ENCODE measurements around the gene CIROP.

CIROP gene

DNA sequence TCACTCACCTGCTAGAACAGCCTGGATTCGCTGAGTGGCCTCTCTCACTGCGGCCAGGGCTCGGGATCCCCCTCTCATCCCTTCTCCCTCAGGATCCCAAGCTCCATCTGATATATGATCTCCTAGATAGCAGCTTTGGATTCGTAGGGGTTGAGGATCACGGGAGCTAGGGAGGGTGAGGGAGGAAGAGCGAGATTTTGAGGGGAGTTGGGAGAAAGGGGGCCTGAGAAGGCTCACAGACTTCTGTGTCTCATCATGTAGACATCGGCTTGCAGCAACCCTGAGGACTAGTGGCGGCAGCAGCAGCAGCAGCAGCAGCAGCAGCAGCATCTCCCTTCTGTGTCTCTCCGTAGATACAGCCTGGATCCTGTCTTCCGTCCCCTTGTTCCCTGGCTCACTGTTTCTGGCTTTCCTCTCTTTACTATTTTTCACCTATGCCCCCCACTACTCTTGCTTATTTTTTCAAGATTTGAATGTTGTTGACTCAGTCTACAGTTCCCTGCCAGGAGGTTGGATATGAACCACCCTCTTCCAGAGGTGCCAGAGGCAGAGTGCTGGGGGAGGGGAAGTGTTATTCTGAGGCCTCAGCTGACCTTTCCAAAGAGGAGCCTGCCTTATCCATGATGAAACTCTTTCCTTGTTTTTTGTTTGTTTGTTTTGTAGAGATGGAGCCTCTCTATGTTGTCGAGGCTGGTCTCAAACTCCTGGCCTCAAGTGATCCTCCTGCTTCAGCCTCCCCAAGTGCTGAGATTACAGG is at the start of gene CIROP:
TSS of gene CIROP (minus strand) at position 399 of the 757 bp plus-strand sequence. CDS start at position 330, 69 bp downstream.
- DNase-seq: no peak
- Mint-ChIP-seq H3K27ac (no peak within 1 kb of the TSS), H3K9me3 (no peaks in the 10 kb centered on the region), H3K4me1 (peaks cover 10 to 15% of the 10 kb centered on the region in 2 donors), H3K4me3 (no peak within 1 kb of the TSS), H3K36me3 (peaks cover 3% of the 10 kb centered on the region in 2 donors), H3K27me3 (no peaks in the 10 kb centered on the region)
- no peak for ATAC-seq (replicated peaks)

GRCh38 chr14:23153851-23154796 is 49.3 kb upstream of the CIROP start:
- H3K27me3 Mint-ChIP-seq: peaks cover 15 to 39% of the 10 kb centered on the region in 2 donors
- H3K4me1 Mint-ChIP-seq: peaks cover 0 to 3% of the 10 kb centered on the region in 2 donors
- no peak for ATAC-seq (replicated peaks)
- no peak overlapping the region for H3K4me3 Mint-ChIP-seq
- H3K36me3 Mint-ChIP-seq: no peaks in the 10 kb centered on the region
- DNase-seq: no peak
- H3K27ac Mint-ChIP-seq: no peak overlapping the region
- no peaks in the 10 kb centered on the region for H3K9me3 Mint-ChIP-seq

DNA sequence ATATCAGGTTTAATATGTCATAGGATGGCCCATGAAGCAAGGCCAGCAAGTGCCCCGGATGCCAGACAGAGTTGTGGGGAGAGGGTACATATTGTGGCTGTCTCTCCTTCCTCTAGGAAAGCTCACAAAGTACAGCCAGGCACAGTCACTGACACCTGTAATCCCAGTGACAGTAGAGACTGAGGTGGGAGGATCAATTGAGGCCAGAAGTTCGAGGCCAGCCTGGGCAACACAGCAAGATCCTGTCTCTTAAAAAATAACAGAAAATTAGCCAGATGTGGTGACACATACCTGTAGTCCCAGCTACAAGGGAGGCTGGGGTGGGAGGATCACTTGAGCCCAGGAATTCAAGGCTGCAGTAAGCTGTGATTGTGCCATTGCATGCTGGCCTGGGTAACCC is 46.6 kb upstream of the CIROP start:
- Mint-ChIP-seq H3K27ac (no peak overlapping the region), H3K9me3 (peaks cover 3 to 5% of the 10 kb centered on the region in 2 donors)
- DNase-seq: no peak

GRCh38 chr14:23149745-23150144 is 45.0 kb upstream of the CIROP start:
- peaks cover 7 to 30% of the 10 kb centered on the region in 2 donors for H3K4me1 Mint-ChIP-seq
- peaks cover 20 to 32% of the 10 kb centered on the region in 2 donors for H3K27me3 Mint-ChIP-seq
- peaks cover 3 to 5% of the 10 kb centered on the region in 2 donors for H3K9me3 Mint-ChIP-seq
- no peaks in the 10 kb centered on the region for H3K36me3 Mint-ChIP-seq
- ATAC-seq (replicated peaks) (no peak), DNase-seq (no peak)
- H3K27ac Mint-ChIP-seq: no peak overlapping the region
- no peak overlapping the region for H3K4me3 Mint-ChIP-seq

More for the DNA sequence above, 46.6 kb upstream of the CIROP start:
- H3K4me1 Mint-ChIP-seq: peaks cover 7 to 23% of the 10 kb centered on the region in 2 donors
- H3K27me3 Mint-ChIP-seq: peaks cover 16 to 32% of the 10 kb centered on the region in 2 donors
- ATAC-seq (replicated peaks): no peak
- no peaks in the 10 kb centered on the region for H3K36me3 Mint-ChIP-seq
- no peak overlapping the region for H3K4me3 Mint-ChIP-seq

DNA sequence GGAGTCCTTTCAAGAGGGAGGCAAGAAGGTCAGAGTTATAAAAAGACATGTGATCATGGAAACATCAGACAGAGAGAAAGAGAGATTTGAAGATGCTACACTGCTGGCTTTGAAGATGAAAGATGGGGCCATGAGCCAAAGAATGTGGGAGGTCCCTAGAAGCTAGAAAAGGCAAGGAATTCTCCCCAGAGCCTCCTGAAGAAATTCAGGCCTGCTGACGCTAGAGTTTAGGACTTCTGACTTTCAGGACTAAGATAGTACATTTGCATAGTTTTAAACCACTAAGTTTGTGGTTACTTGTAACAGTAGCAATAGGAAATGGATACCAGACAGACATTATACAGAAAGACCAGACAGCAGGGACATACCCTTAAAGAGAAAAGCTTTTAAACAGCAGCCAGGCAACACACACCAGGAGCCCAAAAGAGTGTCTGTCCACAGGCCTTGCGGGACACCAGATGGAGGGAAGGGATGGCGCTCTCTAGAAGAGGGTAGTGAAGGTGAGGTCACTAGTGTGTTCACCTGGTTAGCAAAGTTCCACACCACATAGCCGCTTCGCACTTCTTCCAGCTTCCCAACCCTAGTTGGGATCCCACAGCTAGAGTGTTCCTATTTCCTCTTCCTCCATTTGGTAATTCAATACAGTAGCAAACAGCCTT is 43.9 kb upstream of the CIROP start:
- Mint-ChIP-seq H3K27ac (no peak overlapping the region), H3K4me3 (no peak overlapping the region), H3K27me3 (peaks cover 18 to 29% of the 10 kb centered on the region in 2 donors), H3K4me1 (peaks cover 7 to 30% of the 10 kb centered on the region in 2 donors), H3K36me3 (no peaks in the 10 kb centered on the region), H3K9me3 (peaks cover 3 to 5% of the 10 kb centered on the region in 2 donors)
- ATAC-seq (replicated peaks) (no peak), DNase-seq (no peak)

- peaks cover 3 to 5% of the 10 kb centered on the region in 2 donors for H3K9me3 Mint-ChIP-seq
- peaks cover 12 to 18% of the 10 kb centered on the region in 2 donors for H3K27me3 Mint-ChIP-seq
- H3K27ac Mint-ChIP-seq: no peak overlapping the region
- H3K4me3 Mint-ChIP-seq: no peak overlapping the region
- peaks cover 7 to 30% of the 10 kb centered on the region in 2 donors for H3K4me1 Mint-ChIP-seq
- no peak for DNase-seq
- H3K36me3 Mint-ChIP-seq: no peaks in the 10 kb centered on the region
- no peak for ATAC-seq (replicated peaks)
Observed at GRCh38 chr14:23147676-23148075, 42.9 kb upstream of the CIROP start.

DNA sequence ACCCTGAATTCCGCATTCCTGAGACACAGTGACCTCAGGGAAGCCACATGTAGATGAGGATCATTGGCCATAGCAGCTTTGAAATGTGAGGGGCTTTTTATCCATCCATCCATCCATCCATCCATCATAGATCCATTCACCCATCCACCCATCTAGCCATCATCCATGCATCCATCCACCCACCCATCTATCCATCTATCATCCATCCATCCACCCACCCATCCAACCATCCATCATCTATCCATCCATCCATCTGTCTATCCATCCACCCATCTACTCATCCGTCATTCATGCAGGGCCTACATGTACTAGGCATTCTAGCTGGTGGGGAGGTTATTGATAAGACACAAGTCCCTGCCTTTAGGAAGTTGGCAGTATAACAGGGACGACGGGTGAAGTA is 42.2 kb upstream of the CIROP start:
- Mint-ChIP-seq H3K9me3 (peaks cover 3 to 5% of the 10 kb centered on the region in 2 donors), H3K27me3 (peaks cover 12 to 17% of the 10 kb centered on the region in 2 donors), H3K4me3 (no peak overlapping the region), H3K36me3 (no peaks in the 10 kb centered on the region), H3K27ac (no peak overlapping the region), H3K4me1 (peaks cover 7 to 30% of the 10 kb centered on the region in 2 donors)
- DNase-seq (no peak), ATAC-seq (replicated peaks) (no peak)

GRCh38 chr14:23146351-23146910 is 41.6 kb upstream of the CIROP start:
- Mint-ChIP-seq H3K27ac (no peak overlapping the region), H3K4me1 (peaks cover 7 to 30% of the 10 kb centered on the region in 2 donors), H3K9me3 (peaks cover 3 to 5% of the 10 kb centered on the region in 2 donors), H3K36me3 (no peaks in the 10 kb centered on the region), H3K4me3 (no peak overlapping the region), H3K27me3 (peaks cover 12 to 17% of the 10 kb centered on the region in 2 donors)
- no peak for DNase-seq
- ATAC-seq (replicated peaks): peak; percentile 82 to 84

GRCh38 chr14:23145794-23146350 is 41.1 kb upstream of the CIROP start:
- H3K27me3 Mint-ChIP-seq: peaks cover 12 to 17% of the 10 kb centered on the region in 2 donors
- no peak for DNase-seq

GRCh38 chr14:23143911-23144310 is 39.1 kb upstream of the CIROP start:
- ATAC-seq (replicated peaks): no peak
- no peaks in the 10 kb centered on the region for H3K36me3 Mint-ChIP-seq
- no peak overlapping the region for H3K27ac Mint-ChIP-seq
- peaks cover 7 to 24% of the 10 kb centered on the region in 2 donors for H3K4me1 Mint-ChIP-seq
- DNase-seq: no peak
- H3K9me3 Mint-ChIP-seq: peaks cover 3 to 5% of the 10 kb centered on the region in 2 donors
- H3K4me3 Mint-ChIP-seq: no peak overlapping the region
- peaks cover 11 to 13% of the 10 kb centered on the region in 2 donors for H3K27me3 Mint-ChIP-seq

More at GRCh38 chr14:23145794-23146350, 41.1 kb upstream of the CIROP start:
- Mint-ChIP-seq H3K4me3 (no peak overlapping the region), H3K4me1 (peaks cover 7 to 30% of the 10 kb centered on the region in 2 donors), H3K9me3 (peaks cover 3 to 5% of the 10 kb centered on the region in 2 donors), H3K27ac (no peak overlapping the region), H3K36me3 (no peaks in the 10 kb centered on the region)
- ATAC-seq (replicated peaks): no peak

- DNase-seq: no peak
- no peaks in the 10 kb centered on the region for H3K9me3 Mint-ChIP-seq
- no peak overlapping the region for H3K4me3 Mint-ChIP-seq
- no peak overlapping the region for H3K27ac Mint-ChIP-seq
- peaks cover 11 to 13% of the 10 kb centered on the region in 2 donors for H3K27me3 Mint-ChIP-seq
- no peak for ATAC-seq (replicated peaks)
- peaks cover 4 to 17% of the 10 kb centered on the region in 2 donors for H3K4me1 Mint-ChIP-seq
- no peaks in the 10 kb centered on the region for H3K36me3 Mint-ChIP-seq
Observed at GRCh38 chr14:23142826-23143225, 38.0 kb upstream of the CIROP start.

- Mint-ChIP-seq H3K4me1 (peaks cover 2 to 12% of the 10 kb centered on the region in 2 donors), H3K27me3 (peaks cover 2 to 9% of the 10 kb centered on the region in 2 donors), H3K9me3 (no peaks in the 10 kb centered on the region), H3K36me3 (no peaks in the 10 kb centered on the region), H3K4me3 (no peak overlapping the region), H3K27ac (no peak overlapping the region)
- ATAC-seq (replicated peaks): no peak
- no peak for DNase-seq
Observed at GRCh38 chr14:23141706-23142444, 37.1 kb upstream of the CIROP start.

GRCh38 chr14:23140371-23140770 is 35.6 kb upstream of the CIROP start:
- no peak for DNase-seq
- Mint-ChIP-seq H3K4me1 (no peaks in the 10 kb centered on the region), H3K27ac (no peak overlapping the region), H3K4me3 (no peak overlapping the region), H3K36me3 (no peaks in the 10 kb centered on the region), H3K9me3 (no peaks in the 10 kb centered on the region), H3K27me3 (peaks cover 0 to 8% of the 10 kb centered on the region in 2 donors)
- no peak for ATAC-seq (replicated peaks)

Data from stimulated activated naive B cell treated with anti-CD40 and anti-IgM and Interleukin-4, amounts not matched to agents 10 μg/mL and 1 μg/mL and 100 μg/mL, for 72 hours (primary cell).